HG03571 (cell line): ENCODE measurements around the gene ODAD2.

Experiments used
- ATAC-seq: cut with Tn5 transposase; IDR thresholded peaks from one replicate; pipeline ENCODE4 v1.9.1; 2021; ENCODE audit not compliant: unreplicated experiment

ODAD2 gene

GRCh38 chr10:27861781-27862180, 137.1 kb downstream of the ODAD2 start:
- ATAC-seq: no peak

- no peak for ATAC-seq
These were observed 141.3 kb downstream of the ODAD2 start for GRCh38 chr10:27857616-27858015.

DNA sequence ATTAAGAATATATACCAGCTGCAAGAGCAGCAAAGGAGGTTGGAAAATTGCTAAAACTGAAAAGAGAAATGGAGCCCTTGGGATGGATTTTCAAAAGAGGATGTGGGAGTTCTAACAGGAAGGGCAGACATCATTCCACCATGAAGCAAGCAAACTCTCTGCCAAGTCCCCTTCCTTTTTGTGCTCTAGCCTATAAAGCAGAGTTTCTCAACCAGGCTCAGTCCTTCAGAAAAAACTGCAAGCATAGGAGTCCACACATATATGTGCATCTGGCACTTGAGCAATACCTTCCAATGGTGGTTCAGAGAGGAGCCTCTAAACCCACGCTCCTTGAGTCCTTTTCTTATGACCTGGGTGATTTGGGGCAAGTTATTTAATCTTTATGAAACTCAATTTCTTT, 154.7 kb downstream of the ODAD2 start:
- no peak for ATAC-seq

DNA sequence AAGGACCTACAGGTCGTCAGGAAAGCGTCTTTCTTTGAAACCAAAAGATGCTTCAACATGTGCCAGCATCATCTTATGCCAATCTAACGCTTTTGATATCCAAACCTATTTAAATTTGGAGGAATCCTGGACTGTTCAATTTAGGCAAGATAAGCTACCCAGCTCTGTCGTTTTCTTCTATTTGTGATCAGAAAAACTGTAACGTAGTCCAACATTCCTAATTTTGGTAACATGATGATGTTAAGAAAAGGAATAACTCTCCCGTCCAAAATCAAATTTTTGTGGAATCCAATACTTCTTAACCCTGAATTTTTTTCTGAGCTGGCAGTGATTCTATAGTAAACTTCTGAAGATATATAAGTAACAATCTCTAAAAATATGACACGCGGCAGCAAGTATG, 160.0 kb downstream of the ODAD2 start:
- no peak for ATAC-seq

GRCh38 chr10:27838361-27838760, 160.5 kb downstream of the ODAD2 start:
- no peak for ATAC-seq

DNA sequence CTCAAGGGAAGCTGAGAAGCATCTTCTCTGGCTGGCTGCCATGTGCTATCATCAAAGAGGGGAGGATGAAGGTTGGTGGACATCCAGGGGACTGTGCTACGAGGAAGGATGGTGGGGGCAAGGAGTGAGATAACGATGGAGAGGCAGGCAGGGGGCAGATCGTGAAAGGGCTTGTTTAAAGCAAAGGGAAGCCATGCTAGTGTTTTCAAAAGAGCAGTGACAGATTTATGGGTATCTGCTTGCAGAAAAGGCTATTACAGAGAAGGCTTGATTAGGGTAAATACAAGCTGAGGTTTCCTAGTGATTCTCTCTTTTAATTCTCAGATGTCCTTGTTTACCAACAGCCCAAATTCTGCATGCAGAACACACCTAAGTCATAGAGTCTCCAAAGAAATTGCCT, 164.4 kb downstream of the ODAD2 start:
- no peak for ATAC-seq

DNA sequence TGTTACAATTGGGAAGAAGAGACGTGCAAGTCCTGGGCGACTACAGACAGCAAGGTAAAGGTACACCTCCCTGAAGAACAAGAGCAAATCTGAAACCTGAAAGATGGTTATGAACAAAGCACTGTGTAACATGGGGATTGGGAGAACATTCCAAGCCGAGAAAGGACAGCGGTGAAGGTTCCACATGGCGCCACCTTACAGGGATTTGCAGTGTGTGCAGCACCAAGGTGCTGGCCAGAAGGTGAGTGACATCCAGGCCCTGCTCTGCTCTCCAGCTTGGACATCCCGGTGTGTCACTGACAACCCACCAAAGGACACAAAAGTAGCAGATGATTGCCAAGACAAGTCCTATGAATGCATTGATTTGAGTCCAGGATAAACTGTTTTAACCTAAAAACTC, 165.1 kb downstream of the ODAD2 start:
- ATAC-seq: no peak

DNA sequence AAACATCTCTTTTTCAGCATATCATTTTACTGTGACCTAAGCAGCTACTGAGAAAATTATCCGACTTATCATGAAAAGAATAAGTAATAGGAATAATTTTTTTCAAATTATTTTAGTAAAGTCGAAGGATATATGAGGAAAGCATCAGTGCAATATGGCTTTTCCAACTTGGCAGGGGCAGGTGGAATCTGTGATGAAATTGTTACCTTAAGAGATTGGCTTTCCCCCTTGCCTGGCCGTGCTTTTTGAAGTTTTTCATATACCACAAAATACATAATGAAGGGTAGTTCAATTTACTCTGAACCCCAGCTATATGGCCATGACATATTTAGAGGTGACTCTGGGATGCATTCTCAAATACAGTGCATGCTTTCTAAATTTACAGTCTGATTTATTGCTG, 166.1 kb downstream of the ODAD2 start:
- ATAC-seq: no peak

DNA sequence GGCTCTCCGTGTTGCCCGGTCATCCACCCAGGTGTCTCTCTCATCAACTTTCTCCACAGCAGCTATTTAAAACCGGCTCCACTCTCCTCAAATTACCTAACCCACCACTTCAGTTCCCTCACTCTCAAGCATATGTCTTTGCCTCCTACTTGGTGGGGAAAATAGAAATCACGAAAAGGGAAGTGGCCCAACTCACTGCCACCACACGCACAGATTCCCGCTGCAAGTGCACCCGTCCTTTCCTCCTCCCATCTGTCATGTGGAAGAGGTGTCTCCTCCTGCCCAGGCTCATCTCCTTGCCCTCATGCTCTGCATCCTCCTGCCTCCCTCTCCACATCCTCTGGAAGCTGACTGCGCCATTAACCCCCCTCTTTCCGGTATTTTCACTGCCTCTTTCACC, 172.5 kb downstream of the ODAD2 start:
- no peak for ATAC-seq

DNA sequence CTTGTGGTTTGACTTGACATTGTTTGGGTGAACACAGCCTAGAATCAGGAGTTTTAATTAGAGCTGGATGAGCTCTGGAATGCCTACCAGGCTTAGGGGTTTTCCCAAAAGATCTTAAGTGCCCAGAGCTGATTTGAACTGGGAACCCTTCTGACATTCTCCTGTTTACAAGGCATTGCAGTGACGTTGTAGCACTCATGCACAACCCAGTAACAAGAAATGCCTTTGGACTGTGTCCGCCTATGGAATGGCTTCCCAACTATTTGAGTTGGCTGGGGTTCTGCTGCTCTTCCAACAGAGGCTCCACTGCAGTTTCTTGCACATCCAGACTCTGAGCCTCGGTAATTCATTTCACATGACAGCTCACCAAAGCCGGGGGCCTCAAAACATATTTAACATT, 176.6 kb downstream of the ODAD2 start:
- ATAC-seq: no peak

DNA sequence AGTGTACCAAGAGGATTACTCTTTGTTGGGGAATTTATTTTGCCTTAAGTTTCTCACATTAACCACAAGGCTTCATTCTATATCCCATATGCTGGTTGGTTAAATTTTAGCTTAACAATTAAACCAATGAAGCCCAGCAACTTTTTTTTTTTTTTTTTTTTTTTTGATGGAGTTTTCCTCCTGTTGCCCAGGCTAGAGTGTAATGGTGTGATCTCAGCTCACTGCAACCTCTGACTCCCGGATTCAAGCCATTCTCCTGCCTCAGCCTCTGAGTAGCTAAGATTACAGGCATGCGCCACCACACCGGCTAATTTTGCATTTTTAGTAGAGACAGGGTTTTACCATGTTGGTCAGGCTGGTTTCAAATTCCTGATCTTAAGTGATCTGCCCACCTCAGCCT, 178.2 kb downstream of the ODAD2 start:
- no peak for ATAC-seq

DNA sequence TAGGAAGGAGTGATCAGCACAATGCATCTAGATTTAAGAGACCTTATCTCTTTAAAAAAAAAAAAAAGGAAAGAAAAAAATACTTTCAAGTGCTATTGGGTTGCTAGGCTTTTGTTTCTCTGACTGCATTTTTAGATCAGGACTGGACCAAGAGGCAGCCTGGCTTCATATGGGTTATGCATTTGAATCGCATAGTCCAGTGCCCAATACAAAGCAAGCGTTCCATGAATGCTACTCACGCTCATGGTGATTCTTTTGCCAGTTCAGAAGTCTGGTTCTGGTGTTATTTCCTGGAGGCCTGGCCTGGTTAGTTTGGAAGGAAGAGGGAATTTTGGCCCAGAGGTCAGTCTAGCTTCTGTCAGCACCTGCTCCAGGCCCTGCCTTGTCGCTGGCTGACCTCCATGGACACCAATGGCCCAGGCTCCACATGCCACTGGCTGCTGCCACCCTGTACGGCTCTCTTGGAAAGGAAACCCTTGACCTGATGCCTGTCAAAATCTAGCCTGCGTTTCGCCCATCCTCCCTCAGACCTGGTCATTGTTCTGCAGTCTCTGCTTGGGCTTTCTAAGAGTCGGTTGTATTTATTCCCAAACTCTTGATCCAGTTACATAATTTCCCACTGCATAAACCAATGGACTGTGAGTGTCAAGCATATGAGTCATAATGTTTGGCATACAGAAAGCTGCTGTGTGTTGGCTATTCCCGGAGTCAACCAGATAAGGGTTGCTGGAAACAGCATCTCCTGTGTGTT, 178.9 kb downstream of the ODAD2 start:
- no peak for ATAC-seq

DNA sequence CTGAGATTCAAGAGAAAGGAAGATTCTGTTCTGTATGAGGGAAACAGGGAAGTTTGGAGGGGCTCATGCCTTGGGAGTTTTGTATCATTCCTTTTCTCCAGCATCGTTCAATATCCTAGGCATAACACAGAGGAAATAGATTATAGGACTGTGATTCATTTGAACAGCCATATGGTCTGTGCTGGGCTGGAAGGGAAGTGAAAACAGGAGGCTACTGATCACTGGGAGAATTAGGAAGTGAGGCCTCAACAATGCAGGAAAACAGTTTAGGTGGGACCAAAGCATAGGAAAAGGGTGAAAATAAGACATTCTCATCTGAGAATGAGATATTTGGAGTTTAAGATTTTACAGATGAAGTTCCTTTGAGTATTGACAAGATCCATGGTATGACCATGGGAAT, 182.6 kb downstream of the ODAD2 start:
- ATAC-seq: no peak

- ATAC-seq: no peak
These were observed 183.0 kb downstream of the ODAD2 start for GRCh38 chr10:27815846-27816245.

GRCh38 chr10:27815261-27815660, 183.6 kb downstream of the ODAD2 start:
- ATAC-seq: no peak

DNA sequence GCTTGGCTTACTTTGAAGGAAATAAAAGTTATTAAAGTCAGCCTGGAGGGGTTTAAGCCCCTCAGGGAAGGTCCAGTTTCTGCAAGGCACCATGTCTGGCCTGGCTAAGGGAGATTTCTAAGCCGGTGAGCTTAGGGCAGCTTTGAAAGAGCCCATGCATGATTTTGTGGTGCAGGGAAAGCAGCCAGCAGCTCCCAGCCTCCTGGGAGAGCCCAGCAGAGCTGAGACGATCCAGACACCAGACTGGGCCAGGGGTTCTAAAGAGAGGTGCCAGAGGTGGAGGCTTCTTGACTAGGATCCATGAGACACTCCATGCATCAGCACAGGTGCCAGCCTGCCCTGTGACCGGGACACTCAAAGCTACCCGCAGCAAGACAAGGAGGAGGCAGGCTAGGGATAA, 193.7 kb downstream of the ODAD2 start:
- ATAC-seq: no peak

GRCh38 chr10:27804136-27804535, 194.7 kb downstream of the ODAD2 start:
- ATAC-seq: no peak

DNA sequence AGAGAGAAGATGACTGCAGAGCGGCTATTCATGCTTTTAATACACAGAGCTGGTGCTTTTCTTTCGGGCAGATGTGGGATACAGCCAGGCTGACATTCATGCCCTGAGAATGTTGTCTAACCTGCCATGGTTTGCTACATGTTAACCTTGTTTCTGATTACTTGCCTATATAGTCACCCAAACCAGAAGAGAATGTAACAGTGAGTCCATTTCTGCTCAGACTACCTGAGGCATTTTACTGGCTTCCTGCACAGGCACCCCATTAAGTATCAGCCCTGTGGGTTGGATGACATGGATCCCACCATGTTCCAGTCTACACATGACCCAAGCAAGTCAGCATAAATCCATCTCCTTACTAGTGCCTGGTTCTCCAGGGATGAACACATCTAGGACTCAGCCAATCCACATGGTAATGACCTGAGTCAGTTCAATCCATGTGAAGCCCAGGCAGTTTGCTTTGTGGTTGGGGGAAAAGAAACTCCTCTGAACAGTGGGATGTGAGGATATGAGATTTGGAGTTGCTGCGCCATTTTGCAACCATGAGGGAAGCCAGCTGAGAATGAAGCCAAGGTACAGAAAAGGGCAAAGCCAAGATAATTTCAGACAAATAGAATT, 197.6 kb downstream of the ODAD2 start:
- no peak for ATAC-seq

DNA sequence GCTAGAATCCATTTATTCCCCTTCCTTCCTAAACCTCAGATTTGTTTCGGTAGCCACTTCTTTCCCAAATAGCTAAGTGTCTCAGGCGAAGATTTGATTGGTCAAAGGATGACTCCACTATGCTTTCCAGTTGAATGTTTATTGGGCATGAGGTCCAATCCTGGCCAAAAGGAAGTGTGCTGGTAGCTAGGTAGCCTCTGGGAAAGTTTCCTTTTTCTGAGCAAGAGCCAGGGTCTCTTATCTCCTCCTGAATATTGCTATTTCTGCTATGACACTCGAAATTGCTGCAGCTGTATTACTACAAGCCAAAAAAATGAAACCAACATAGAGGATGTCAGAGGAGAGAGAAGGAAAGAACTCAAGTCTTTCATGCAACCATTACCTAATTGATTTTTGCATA, 199.8 kb downstream of the ODAD2 start:
- no peak for ATAC-seq

- ATAC-seq: no peak
These were observed 204.7 kb downstream of the ODAD2 start for GRCh38 chr10:27794157-27794556.

GRCh38 chr10:27792216-27792615, 206.7 kb downstream of the ODAD2 start:
- ATAC-seq: no peak

- ATAC-seq: no peak
These were observed 214.6 kb downstream of the ODAD2 start for GRCh38 chr10:27784272-27784671.

DNA sequence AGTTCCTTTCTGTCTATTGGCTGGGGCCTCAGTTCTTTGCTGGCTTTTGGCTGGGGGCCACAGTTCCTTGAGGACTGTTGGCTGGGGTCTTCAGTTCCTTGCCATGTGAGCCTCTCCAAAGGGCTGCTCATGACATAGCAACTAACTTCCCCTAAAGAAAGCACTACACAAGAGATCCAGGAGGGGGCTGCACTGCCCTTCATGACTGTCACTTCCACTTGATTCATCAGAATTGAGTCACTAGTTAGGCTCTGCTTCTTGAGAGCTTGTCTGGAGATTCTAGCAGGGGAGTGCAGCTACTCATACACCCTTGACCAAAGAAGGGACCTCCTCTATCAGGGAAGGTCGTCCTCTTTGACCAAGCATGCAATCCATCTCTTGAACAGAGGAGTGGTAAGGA, 215.2 kb downstream of the ODAD2 start:
- no peak for ATAC-seq
